Measurements from ENCODE around the gene CDH2.

CDH2 gene

DNA sequence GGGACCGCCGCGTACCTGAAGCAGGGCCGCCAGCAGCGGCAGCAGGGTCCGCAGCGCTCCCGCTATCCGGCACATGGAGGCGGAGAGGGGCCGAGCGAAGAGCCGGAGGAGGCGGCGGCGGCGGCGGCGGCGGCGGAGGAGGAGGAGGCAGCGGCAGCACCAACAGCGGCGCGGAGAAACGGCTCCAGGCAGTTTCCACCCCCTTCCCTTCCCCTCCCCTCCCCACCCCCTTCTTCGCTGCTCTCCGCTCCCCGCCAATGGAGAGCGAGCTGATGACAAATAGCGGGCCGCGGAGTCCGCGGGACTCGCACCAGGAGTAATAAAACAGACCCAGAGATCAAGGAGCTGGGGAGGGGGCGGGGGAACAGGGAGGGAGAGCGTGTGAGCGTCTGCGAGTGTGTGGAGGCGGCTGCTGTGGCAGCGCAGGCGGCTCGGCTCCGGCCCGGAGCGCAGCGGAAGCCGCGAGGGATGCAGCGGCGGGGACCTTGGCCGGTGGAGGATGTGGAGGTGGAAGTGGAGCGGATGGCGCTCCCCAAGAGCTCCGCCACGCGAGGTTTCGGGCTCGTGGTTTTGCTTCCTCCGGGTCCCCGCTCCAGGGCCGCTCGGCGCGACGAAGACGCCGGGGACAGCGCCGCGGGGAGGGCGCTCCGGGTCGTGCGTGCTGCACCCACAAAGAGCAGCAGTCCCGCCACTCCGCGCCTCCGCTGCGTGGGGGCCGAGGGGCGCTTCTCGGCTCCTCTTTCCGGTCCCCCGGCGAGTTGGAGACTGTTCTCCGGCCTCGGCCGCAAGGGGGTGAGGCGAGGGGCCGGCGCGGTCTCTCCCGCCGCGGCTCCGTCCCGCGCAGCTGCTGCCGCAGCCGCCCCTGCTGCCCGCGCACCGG is at the start of gene CDH2:
Gene CDH2, minus strand, starts transcription at position 183 of the 880 bp plus-strand sequence. Its CDS starts 108 bp downstream, at position 75.
- TF ChIP-seq GLIS3 (CRISPR knock-in tag; IDR thresholded peaks at IDR 0.05): 0 out of 2 replicates have a peak, but pooled peaks have one; percentile 22
- TF ChIP-seq, protein P1, sequence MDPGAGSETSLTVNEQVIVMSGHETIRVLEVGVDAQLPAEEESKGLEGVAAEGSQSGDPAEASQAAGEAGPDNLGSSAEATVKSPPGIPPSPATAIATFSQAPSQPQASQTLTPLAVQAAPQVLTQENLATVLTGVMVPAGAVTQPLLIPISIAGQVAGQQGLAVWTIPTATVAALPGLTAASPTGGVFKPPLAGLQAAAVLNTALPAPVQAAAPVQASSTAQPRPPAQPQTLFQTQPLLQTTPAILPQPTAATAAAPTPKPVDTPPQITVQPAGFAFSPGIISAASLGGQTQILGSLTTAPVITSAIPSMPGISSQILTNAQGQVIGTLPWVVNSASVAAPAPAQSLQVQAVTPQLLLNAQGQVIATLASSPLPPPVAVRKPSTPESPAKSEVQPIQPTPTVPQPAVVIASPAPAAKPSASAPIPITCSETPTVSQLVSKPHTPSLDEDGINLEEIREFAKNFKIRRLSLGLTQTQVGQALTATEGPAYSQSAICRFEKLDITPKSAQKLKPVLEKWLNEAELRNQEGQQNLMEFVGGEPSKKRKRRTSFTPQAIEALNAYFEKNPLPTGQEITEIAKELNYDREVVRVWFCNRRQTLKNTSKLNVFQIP (CRISPR knock-in tag; IDR thresholded peaks at IDR 0.05; ENCODE audit: borderline replicate concordance, low read depth): no peak
- ATAC-seq: peak; percentile 59

GRCh38 chr18:28212060-28212459 is 35.1 kb upstream of the CDH2 start:
- TF ChIP-seq, protein P1 (CRISPR knock-in tag; IDR thresholded peaks at IDR 0.05; ENCODE audit: borderline replicate concordance, low read depth): no peak
- TF ChIP-seq BACH2 (CRISPR knock-in tag; IDR thresholded peaks at IDR 0.05; ENCODE audit: borderline replicate concordance) (no peak), TCF4 (CRISPR knock-in tag; IDR thresholded peaks at IDR 0.05; ENCODE audit: borderline replicate concordance) (no peak), ZFP30 (CRISPR knock-in tag; IDR thresholded peaks at IDR 0.05) (no peak), ZC3H10 (CRISPR knock-in tag; IDR thresholded peaks at IDR 0.05) (no peak), ZNF8 (CRISPR knock-in tag; IDR thresholded peaks at IDR 0.05) (no peak), ESRRG (CRISPR knock-in tag; IDR thresholded peaks at IDR 0.05) (no peak), ZNF565 (CRISPR knock-in tag; conservative IDR thresholded peaks at IDR 0.05; ENCODE audit: low read depth) (no peak), ZNF70 (CRISPR knock-in tag; IDR thresholded peaks at IDR 0.05) (no peak)
- TF ChIP-seq, protein P2, sequence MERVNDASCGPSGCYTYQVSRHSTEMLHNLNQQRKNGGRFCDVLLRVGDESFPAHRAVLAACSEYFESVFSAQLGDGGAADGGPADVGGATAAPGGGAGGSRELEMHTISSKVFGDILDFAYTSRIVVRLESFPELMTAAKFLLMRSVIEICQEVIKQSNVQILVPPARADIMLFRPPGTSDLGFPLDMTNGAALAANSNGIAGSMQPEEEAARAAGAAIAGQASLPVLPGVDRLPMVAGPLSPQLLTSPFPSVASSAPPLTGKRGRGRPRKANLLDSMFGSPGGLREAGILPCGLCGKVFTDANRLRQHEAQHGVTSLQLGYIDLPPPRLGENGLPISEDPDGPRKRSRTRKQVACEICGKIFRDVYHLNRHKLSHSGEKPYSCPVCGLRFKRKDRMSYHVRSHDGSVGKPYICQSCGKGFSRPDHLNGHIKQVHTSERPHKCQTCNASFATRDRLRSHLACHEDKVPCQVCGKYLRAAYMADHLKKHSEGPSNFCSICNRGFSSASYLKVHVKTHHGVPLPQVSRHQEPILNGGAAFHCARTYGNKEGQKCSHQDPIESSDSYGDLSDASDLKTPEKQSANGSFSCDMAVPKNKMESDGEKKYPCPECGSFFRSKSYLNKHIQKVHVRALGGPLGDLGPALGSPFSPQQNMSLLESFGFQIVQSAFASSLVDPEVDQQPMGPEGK (CRISPR knock-in tag; IDR thresholded peaks at IDR 0.05; ENCODE audit: borderline replicate concordance): no peak
- TF ChIP-seq, protein P3, sequence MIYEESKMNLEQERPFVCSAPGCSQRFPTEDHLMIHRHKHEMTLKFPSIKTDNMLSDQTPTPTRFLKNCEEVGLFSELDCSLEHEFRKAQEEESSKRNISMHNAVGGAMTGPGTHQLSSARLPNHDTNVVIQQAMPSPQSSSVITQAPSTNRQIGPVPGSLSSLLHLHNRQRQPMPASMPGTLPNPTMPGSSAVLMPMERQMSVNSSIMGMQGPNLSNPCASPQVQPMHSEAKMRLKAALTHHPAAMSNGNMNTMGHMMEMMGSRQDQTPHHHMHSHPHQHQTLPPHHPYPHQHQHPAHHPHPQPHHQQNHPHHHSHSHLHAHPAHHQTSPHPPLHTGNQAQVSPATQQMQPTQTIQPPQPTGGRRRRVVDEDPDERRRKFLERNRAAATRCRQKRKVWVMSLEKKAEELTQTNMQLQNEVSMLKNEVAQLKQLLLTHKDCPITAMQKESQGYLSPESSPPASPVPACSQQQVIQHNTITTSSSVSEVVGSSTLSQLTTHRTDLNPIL (CRISPR knock-in tag; IDR thresholded peaks at IDR 0.05; ENCODE audit: low read depth): no peak
- no peak for ATAC-seq

- TF ChIP-seq ZNF70 (CRISPR knock-in tag; IDR thresholded peaks at IDR 0.05) (no peak), ZC3H10 (CRISPR knock-in tag; IDR thresholded peaks at IDR 0.05) (no peak), BACH2 (CRISPR knock-in tag; IDR thresholded peaks at IDR 0.05; ENCODE audit: borderline replicate concordance) (no peak), TCF4 (CRISPR knock-in tag; IDR thresholded peaks at IDR 0.05; ENCODE audit: borderline replicate concordance) (no peak), SNAI2 (CRISPR knock-in tag; IDR thresholded peaks at IDR 0.05) (no peak), OSR1 (CRISPR knock-in tag; IDR thresholded peaks at IDR 0.05) (no peak), ZNF565 (CRISPR knock-in tag; conservative IDR thresholded peaks at IDR 0.05; ENCODE audit: low read depth) (no peak), ZFP30 (CRISPR knock-in tag; IDR thresholded peaks at IDR 0.05) (no peak), CSDC2 (CRISPR knock-in tag; IDR thresholded peaks at IDR 0.05) (no peak)
- TF ChIP-seq, protein P3 (CRISPR knock-in tag; IDR thresholded peaks at IDR 0.05; ENCODE audit: low read depth): no peak
- ATAC-seq: no peak
These were observed 31.9 kb upstream of the CDH2 start for GRCh38 chr18:28208712-28209265.

- no peak for ATAC-seq
- no peak for TF ChIP-seq ZNF8 (CRISPR knock-in tag; IDR thresholded peaks at IDR 0.05)
- TF ChIP-seq PPARA (CRISPR knock-in tag; IDR thresholded peaks at IDR 0.05; ENCODE audit: borderline replicate concordance): no peak
- no peak for TF ChIP-seq ARNTL (CRISPR knock-in tag; IDR thresholded peaks at IDR 0.05; ENCODE audit: borderline replicate concordance, low read depth)
- TF ChIP-seq, protein P4, sequence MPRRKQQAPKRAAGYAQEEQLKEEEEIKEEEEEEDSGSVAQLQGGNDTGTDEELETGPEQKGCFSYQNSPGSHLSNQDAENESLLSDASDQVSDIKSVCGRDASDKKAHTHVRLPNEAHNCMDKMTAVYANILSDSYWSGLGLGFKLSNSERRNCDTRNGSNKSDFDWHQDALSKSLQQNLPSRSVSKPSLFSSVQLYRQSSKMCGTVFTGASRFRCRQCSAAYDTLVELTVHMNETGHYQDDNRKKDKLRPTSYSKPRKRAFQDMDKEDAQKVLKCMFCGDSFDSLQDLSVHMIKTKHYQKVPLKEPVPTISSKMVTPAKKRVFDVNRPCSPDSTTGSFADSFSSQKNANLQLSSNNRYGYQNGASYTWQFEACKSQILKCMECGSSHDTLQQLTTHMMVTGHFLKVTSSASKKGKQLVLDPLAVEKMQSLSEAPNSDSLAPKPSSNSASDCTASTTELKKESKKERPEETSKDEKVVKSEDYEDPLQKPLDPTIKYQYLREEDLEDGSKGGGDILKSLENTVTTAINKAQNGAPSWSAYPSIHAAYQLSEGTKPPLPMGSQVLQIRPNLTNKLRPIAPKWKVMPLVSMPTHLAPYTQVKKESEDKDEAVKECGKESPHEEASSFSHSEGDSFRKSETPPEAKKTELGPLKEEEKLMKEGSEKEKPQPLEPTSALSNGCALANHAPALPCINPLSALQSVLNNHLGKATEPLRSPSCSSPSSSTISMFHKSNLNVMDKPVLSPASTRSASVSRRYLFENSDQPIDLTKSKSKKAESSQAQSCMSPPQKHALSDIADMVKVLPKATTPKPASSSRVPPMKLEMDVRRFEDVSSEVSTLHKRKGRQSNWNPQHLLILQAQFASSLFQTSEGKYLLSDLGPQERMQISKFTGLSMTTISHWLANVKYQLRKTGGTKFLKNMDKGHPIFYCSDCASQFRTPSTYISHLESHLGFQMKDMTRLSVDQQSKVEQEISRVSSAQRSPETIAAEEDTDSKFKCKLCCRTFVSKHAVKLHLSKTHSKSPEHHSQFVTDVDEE (CRISPR knock-in tag; IDR thresholded peaks at IDR 0.05): no peak
- TF ChIP-seq TCF4 (CRISPR knock-in tag; IDR thresholded peaks at IDR 0.05; ENCODE audit: borderline replicate concordance): no peak
- TF ChIP-seq, protein P3 (CRISPR knock-in tag; IDR thresholded peaks at IDR 0.05; ENCODE audit: low read depth): no peak
- no peak for TF ChIP-seq ZNF565 (CRISPR knock-in tag; conservative IDR thresholded peaks at IDR 0.05; ENCODE audit: low read depth)
- no peak for TF ChIP-seq ISL1 (CRISPR knock-in tag; IDR thresholded peaks at IDR 0.05)
- no peak for TF ChIP-seq ESRRG (CRISPR knock-in tag; IDR thresholded peaks at IDR 0.05)
These were observed 31.3 kb upstream of the CDH2 start for GRCh38 chr18:28208268-28208667.
